Stimulated activated CD4-positive, alpha-beta T cell treated with anti-CD3 and anti-CD28 coated beads, TNF-alpha, amount 100 ng/mL, for 1 hour (primary cell): ENCODE results near the gene NAGK.
"Not testable (repeated sequence)": the region's sequence is repeated elsewhere in the genome, so short reads cannot be mapped to it uniquely, and the experiment has no call there.

Source experiments
- DNase-seq, 3 donors: peaks; one replicate each; pipeline ENCODE4 v3.0.0-alpha.2; 2020; ENCODE audit warnings: low read depth in 3 of 3, low spot score in 1 of 3

The NAGK gene

DNA sequence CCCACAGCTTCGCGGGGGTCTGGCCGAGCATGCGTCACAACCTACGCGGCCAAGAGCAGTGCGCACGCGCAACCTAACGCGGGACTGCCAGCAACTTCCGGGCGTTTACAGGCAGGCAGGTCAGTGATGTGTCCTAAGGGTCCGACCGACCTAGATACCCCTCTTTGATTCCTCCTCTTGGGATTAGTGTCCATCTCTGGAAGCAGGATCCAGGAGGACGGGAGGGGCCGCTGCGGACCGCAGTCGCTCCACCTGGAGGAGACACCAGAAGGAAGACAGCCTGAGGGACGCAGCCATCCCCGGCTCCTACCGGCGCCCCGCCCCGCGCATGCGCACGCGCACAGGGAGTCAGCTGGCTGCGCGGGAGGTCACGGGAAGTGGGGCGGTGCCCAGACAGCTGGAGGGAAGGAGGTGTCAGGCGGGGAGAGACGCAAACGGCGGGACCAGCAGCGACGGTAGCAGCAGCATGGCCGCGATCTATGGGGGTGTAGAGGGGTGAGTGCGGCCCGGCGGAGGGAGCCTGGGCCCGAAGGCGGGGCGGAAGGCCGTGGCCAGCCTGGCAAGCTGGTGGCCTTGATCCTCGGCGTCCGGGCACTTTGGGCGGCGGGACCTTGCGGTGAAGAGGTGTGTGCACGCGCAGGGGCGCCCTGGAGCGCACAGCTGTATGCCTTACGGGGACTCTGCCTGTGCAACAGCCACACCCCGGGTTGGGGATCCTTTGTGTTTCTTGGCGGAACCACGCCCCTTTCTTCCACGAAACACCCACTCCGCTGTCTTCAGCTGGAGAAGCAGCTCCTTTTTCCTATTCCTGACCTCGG, at the start of gene NAGK:
Gene NAGK, plus strand, starts transcription at position 431 of the 818 bp plus-strand sequence. Its CDS starts 36 bp downstream, at position 467.
- peak; percentile 92 to 97 (median 95) for DNase-seq

DNA sequence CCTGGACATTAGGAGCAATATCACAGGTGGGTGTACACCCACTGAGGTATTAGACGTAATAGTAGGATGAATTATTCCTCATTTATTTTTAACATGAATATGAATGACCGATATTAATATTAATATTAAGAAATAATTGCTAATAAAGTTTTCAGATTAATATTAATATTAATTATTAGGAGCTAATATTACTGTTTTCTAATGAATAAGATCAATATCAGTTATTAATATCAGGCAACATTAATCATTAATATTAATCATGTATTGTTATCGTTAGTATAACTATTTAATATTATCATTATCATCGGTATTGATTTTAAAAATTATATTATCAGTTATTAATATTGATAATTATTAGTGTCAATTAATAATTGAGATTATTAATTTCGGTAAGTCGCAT, 48.5 kb upstream of the NAGK start:
- not testable (repeated sequence) for DNase-seq

DNA sequence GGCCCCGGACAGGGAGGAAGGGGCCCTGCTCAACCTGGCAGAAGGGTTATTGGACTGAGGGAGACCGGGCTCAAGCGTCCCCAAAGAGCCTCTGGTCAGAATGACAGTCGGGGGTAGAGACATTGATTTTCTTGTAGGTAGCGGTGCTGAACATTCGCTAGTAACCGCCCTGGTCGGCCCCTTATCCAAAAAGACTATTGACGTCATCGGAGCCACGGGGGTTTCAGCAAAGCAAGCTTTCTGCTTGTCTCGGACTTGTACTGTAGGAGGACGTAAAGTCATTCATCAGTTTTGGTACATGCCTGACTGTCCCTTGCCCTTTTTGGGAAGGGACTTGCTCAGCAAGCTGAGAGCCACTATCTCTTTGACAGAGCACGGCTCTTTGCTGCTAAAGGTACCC, 47.1 kb upstream of the NAGK start:
- not testable (repeated sequence) for DNase-seq

DNA sequence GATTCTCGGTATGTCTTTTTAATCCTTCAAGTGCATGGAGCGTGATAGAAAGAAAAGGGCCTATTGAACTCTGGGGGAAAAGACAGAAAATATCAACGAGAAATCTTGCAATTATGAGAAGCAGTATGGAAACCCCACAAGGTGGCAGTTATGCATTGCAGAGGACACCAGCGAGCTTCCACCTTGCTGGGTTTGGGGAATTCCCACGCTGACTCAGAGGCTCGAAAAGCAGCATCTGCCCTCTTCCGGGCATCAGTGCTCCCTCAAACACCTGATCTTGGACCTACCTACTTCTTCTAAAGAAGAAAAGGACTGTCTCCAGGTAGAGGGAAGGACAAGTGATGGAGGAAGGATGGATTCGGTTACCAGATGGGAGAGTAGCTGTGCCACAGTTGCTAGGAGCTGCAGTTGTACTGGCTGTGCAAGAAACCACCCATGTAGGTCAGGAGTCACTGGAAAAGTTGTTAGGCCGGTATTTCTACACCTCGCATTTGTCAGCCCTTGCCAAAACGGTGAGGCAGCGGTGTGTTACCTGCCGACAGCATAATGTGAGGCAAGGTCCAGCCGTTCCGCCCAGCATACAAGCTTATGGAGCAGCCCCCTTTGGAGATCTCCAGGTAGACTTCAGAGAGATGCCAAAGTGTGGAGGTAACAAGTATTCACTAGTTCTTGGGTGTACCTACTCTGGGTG, 44.8 kb upstream of the NAGK start:
- DNase-seq = peak; percentile 37 to 52 (median 43)

DNA sequence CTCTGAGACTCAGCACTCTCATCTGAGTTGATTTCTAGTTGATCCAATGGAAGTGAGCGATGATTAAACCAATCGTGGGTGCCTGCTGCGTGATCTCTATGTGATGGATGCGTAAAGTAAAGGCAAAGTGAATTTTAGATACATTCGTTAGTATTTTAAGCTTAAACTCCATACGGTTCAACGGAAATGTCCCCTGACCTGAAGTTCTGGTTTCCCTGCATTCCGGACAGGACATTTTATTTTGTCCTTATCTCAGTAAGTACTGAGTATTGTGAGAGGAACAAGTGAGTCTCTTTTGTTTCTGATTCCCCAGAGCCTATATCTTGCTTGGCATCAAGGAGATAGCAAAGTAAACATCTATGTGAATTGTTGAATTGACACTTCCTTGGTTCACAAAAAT, 32.2 kb upstream of the NAGK start:
- DNase-seq = not testable (repeated sequence)

DNA sequence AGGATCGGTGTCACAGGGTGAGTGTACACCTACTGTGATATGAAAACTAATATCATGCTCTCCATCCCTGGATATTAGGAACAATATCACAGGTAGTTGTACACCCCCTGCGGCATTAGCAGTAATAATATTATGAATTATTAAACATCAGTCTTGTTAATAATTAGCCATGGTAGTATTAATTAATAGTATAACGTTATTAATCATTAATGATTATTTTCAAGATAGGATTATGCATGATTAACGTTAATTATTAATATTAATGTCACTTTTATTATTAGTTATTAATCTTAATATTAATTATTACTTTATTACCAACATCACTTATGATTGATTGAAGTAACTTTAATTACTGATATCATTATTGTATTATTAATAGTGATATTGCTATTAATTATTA, 26.2 kb upstream of the NAGK start:
- no peak for DNase-seq

DNA sequence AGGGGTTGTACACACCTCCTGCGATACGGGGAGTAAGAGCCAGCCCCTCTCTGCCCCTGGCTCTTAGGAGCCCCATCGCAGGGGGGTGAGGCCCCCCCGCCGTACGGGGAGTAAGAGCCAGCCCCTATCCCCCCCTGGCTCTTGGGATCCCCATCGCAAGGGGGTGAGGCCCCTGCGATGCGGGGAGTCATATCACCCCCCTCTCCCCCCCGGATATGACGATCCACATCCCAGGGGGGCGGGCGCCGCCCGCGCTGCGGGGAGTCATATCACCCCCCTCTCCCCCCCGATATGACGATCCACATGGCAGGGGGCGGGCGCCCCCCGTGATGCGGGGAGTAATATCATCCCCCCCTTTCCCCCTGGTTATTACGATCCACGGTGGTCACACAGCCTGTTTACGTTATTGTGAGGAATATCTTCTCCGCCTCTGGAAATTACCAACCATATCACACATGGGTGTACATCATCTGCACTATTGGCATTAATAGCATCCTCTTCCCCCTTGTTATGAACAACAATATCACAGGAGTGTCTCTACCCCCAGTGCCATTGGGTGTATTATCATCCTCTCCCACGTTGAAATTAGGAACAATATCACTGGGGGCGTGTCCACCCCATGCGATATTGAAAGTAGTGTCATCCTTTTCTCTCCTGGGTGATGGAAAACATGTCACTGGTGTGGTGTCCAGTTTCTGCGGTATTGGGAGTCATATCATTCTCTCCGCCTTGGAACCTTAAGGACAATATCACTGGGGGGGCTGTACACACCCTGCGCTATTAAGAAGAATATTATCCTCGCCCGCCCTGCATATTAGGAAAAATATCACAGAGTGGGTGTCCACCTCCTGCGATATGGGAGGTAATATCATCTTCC, 24.7 kb upstream of the NAGK start:
- no peak for DNase-seq

DNA sequence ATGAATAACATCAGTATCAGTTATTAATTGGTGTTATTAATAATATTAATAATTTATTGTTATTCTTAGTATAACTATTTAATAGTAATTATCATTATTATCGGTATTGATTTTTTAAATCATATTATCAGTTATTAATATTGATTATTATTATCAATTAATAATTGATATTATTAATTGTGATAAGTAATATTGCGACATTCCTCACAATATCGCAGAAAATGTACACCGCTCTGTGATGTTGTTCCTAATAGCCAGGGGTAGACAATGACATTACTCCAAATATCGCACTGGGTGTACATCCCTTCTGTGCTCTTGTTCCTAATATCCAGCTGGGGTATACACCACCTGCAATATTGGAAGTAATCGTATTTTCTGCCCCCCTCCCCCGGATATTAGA, 23.3 kb upstream of the NAGK start:
- DNase-seq = no peak

DNA sequence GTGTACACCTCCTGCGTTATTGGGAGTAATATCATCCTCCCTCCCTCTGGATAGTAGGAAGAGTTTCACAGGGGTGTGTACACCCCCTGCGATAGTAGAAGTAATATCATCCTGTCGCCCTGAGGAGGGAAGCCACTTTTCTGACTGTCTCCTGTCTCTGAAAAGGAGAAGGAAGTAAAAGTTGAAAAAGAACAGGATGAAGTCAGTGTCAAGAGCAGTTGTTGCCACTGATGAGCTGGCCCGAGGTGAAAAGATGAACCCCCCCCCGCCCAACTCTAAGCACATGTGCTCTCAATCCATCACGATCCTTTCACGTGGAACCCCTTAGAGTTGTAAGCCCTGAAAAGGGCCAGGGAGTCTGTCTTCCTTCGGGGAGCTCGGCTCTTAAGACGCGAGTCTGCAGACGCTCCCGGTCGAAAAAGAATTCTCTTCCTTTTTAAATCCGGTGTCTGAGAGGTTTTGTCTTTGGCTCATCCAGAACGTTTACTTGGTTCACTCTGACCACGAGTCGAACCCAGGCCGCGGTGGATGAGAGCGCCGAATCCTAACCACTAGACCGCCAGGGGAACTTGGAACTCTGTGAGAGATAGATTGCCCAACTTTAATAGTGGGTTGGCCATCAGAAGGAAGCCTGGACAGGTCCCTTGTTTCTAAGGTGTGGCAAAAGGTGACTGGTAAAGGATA, 22.4 kb upstream of the NAGK start:
- DNase-seq = no peak

DNA sequence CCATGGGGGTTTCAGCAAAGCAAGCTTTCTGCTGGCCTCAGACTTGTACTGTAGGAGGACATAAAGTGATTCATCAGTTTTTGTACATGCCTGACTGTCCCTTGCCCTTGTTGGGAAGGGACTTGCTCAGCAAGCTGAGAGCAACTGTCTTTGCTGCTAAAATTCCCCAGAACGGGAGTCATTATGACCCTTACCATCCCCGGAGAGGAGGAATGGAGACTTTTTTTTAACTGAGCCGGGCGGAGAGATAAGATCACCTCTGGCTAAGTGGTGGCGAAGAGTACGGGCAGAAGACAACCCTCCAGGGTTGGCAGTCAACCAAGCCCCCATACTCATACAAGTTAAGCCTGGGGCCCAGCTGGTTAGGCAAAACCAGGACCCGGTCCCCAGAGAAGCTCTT, 20.4 kb upstream of the NAGK start:
- DNase-seq = no peak

DNA sequence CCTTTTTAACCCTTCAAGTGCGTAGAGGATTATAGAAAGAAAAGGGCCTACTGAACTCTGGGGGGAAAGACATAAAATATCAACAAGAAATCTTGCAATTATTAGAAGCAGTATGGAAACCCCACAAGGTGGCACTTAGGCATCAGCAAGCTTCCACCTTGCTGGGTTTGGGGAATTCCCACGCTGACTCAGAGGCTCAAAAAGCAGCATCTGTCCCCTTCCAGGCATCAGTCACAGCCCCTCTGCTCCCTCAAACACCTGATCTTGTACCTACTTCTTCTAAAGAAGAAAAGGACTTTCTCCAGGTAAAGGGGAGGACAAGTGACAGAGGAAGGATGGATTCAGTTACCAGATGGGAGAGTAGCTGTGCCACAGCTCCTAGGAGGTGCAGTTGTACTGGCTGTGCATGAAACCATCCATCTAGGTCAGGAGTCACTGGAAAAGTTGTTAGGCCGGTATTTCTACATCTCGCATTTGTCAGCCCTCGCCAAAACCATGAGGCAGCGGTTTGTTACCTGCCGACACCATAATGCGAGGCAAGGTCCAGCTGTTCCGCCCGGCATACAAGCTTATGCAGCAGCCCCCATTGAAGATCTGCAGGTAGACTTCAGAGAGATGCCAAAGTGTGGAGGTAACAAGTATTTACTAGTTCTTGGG, 18.6 kb upstream of the NAGK start:
- DNase-seq = peak in 2 of 3 donors; percentile 31 to 44

DNA sequence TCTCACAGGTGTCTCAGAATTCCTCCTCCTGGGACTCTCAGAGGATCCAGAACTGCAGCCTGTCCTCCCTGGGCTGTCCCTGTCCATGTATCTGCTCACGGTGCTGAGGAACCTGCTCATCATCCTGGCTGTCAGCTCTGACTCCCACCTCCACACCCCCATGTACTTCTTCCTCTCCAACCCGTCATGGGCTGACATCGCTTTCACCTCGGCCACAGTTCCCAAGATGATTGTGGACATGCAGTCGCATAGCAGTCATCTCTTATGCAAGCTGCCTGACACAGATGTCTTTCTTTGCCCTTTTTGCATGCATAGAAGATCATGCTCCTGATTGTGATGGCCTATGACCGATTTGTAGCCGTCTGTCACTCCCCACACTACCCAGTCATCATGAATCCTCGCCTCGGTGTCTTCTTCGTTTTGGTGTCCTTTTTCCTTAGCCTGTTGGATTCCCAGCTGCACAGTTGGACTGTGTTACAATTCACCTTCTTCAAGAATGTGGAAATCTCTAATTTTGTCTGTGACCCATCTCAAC, 13.2 kb upstream of the NAGK start:
- not testable (repeated sequence) for DNase-seq

DNA sequence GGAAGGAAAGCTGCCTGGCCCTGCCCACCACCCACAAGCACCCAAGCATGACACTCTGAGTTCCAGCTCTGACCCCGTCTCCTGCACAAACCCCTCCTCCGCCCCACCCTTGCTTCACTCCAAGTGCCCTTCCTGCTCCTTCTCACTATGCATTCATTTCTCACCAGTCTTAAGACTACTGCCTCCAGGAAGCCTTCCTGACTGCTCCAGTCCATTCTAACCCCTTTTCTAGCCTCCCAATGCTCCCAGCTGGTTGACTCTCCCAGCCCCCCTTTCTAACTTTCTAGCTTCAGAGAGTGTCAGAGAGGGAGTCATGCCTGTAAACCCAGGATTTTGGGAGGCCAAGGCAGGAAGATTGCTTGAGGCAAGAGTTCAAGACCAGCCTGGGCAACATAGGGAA, 8.2 kb upstream of the NAGK start:
- DNase-seq = no peak

DNA sequence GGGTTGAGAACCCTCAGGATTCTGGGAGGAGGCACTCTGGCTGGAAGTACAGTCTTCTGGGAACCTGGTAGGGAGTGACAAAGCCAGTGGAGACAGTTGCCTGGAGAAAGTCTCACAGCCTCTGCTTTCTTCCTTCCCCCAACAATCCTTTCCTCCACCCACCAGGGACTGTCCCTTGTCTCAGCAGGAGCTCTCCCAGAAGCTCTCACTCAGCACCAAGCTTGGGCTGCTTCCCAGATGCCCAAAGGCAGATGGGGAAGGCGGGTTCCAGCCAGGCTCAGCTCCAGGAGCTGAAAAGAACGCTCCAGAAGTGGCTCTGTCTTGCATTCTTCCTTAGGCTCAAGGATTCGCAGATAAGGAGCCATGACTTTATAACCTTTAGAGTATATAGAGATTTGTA, 7.6 kb upstream of the NAGK start:
- DNase-seq = no peak

DNA sequence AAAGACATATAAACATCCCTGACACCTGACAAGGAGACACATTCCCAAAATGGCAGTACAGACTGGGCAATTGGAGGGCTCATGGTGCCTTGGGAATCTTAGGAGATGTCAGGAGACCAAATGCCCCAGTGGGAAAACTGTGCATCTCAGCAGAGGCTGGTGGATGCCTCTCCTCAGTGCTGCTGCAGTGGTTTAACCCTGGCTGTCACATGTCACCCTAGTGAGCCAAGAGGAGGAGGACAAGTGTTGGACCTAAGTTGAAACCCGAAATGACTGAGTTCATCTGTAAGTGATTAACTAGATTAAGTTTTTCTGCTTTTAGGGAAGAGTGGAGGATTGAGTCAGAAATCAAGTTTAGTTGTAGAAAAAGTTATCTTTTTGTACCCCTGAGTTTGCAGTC, 5.2 kb upstream of the NAGK start:
- DNase-seq = no peak

DNA sequence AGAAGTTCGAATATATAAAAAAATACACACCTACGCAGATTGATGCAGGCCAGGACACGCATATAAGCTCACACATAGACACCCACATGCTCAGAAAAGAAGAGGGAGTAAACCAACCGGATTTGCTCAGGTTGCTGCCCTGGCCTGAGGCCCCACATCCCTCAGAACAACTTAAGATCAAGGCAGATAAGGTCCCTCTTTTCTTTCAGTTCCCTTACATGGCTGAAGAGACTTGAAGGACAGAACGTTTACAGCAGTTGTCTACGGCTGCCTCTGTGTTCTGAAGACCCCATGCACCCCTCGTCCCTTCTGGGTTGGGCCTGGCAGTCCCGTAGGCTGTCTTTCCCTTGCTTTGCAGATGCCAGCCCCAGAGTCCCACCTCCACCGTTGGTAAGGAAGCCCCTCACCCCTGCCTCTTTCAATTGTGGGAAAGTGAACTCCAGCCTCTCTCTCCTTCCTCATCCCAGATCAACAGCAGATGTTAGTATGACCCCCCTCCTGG, 4.3 kb upstream of the NAGK start:
- DNase-seq = no peak

DNA sequence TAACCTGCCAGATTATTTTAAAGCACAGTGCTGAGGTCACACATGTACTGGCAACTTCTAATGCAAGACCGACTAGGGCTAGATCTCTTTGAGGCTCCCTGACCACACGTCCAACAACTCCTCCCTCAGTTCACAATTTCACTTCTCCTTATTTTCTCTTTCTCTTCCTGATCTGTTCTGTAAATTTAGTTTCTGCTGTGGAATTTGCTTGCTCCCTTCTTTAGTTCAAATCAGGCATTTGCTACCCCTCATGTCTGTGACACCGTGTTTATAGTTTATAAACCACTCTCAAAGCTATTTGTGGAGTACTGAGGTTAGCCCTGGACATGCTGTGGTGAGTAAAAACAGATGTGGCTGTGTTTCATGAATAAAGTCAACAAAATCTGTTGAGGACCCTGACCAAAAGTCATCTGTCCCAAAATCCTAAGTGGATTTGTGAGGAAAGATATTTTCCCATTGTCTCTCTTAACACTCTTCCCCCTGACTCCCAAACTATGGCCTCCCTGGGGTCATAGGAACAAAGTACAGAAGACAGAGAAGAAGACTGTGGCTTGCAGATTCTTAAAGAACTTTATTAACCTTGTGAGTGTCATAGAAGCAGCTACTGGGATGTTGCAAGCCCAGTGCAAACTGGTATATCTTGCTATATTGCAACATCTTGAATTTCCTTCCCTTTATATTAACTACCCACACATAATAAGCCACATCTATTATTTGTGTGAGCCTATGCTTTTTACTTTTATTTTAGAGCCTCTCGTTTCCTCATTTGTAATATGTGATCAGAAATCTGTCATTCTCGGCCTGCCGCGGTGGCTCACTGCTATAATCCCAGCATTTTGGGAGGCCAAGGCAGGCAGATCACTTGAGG, 3.5 kb upstream of the NAGK start:
- DNase-seq = no peak

DNA sequence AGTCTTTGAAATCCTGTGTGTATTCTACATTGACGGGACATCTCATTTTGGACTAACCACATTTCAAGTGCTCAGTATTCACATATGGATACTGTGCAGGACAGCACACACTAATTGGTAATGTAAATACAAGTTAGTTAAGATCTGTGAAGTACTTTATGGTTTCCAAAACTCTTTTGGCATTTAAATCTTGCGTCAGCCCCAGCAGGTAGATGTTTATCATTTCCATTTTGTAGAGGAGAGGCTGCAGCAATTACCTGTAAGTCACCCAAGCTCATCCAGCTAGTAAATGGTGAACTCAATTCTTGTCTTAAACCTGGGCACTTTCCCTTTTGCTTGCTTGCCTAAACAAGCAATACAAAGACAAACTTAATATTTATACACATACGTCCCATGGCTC, 1.6 kb upstream of the NAGK start:
- no peak for DNase-seq

DNA sequence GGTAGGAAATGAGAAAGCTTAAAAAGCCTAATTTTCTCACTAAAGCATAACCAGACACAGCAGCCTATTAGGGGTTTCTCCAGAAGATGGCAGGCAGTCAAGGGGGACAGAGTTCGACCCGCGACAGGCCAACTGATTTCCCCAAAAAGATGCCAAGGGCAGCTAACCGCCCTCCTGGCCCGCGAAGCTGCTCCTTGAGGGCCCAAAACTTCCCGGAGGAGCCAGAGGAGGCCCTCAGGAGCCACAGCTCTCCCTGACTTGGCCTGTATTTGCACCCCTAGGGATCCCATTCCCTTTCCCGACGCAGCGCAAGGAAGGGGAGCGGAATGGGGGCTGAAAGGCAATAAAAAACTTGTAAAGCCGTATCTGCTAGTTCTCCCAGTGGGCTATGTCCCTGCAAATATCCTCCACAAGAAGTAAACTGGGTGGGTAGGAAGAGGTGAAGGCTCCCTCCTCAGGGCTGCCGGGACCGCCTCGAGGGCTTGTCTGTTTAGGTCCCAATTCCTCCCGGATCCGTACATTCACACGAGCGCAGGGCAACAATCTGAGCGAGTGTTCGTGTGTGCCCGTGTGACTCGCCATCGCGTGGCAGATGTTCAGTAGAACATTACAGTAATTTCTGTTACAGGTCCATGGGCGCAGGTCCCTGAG, 756 bp upstream of the NAGK start:
- no peak for DNase-seq
